SHP77 (cell line): ENCODE data around the gene ANO6.
A peak's percentile ranks its signal among the peaks of the same experiment; 100 is the strongest.

ENCODE experiments used
- DNase-seq, 2 experiments: peaks; one replicate each; lab custom pipeline; 2025; lab: John Stamatoyannopoulos, UW

The ANO6 gene

GRCh38 chr12:45406988-45407850 lies 191.3 kb downstream of the ANO6 start:
- peak in 1 of 2 experiments; percentile 28 for DNase-seq

- no peak for DNase-seq
Observed at GRCh38 chr12:45407981-45408728, 192.3 kb downstream of the ANO6 start.

GRCh38 chr12:45408729-45409114 lies 192.8 kb downstream of the ANO6 start:
- DNase-seq, result no peak

GRCh38 chr12:45409966-45410365 lies 194.1 kb downstream of the ANO6 start:
- no peak for DNase-seq

- DNase-seq, result no peak
Observed at GRCh38 chr12:45411626-45412025, 195.7 kb downstream of the ANO6 start.

- no peak for DNase-seq
Observed at GRCh38 chr12:45415393-45415817, 199.5 kb downstream of the ANO6 start.

- no peak for DNase-seq
Observed at GRCh38 chr12:45416126-45416525, 200.2 kb downstream of the ANO6 start.

GRCh38 chr12:45418520-45418919 lies 202.6 kb downstream of the ANO6 start:
- no peak for DNase-seq

GRCh38 chr12:45419317-45419814 lies 203.5 kb downstream of the ANO6 start:
- DNase-seq, result no peak

GRCh38 chr12:45421736-45422135 lies 205.8 kb downstream of the ANO6 start:
- DNase-seq, result no peak

GRCh38 chr12:45423931-45424330 lies 208.0 kb downstream of the ANO6 start:
- no peak for DNase-seq

GRCh38 chr12:45425426-45425825 lies 209.5 kb downstream of the ANO6 start:
- no peak for DNase-seq

GRCh38 chr12:45426294-45426693 lies 210.4 kb downstream of the ANO6 start:
- DNase-seq, result no peak

- no peak for DNase-seq
Observed at GRCh38 chr12:45427042-45427441, 211.1 kb downstream of the ANO6 start.

GRCh38 chr12:45429831-45430230 lies 213.9 kb downstream of the ANO6 start:
- no peak for DNase-seq

- no peak for DNase-seq
Observed at GRCh38 chr12:45431126-45431525, 215.2 kb downstream of the ANO6 start.

- no peak for DNase-seq
Observed at GRCh38 chr12:45432710-45433109, 216.8 kb downstream of the ANO6 start.

GRCh38 chr12:45433441-45433868 lies 217.6 kb downstream of the ANO6 start:
- no peak for DNase-seq

- no peak for DNase-seq
Observed at GRCh38 chr12:45434094-45434493, 218.2 kb downstream of the ANO6 start.

- no peak for DNase-seq
Observed at GRCh38 chr12:45435945-45436710, 220.2 kb downstream of the ANO6 start.

- DNase-seq, result no peak
Observed at GRCh38 chr12:45439039-45439438, 223.1 kb downstream of the ANO6 start.

- no peak for DNase-seq
Observed at GRCh38 chr12:45446013-45446412, 230.1 kb downstream of the ANO6 start.
